GM19193 (cell line): ENCODE measurements around the gene VPS26A.

ENCODE experiments used
- POLR2A ChIP-seq: IDR thresholded peaks from 4 replicates; pipeline ENCODE4 v1.6.1; 2011; ENCODE audit not compliant: insufficient read depth, insufficient read length; ENCODE audit errors: extremely low read depth

The VPS26A gene

GRCh38 chr10:69202332-69202731 lies 78.4 kb downstream of the VPS26A start:
- no peak for TF ChIP-seq POLR2A

GRCh38 chr10:69208761-69209160 lies 84.8 kb downstream of the VPS26A start:
- TF ChIP-seq POLR2A: no peak

GRCh38 chr10:69209787-69210484 lies 86.0 kb downstream of the VPS26A start:
- TF ChIP-seq POLR2A: no peak

- TF ChIP-seq POLR2A: no peak
Observed at GRCh38 chr10:69211104-69211503, 87.1 kb downstream of the VPS26A start.

- no peak for TF ChIP-seq POLR2A
Observed at GRCh38 chr10:69211524-69211923, 87.5 kb downstream of the VPS26A start.

GRCh38 chr10:69213591-69214311 lies 89.8 kb downstream of the VPS26A start:
- no peak for TF ChIP-seq POLR2A

- no peak for TF ChIP-seq POLR2A
Observed at GRCh38 chr10:69214666-69215131, 90.7 kb downstream of the VPS26A start.

GRCh38 chr10:69215405-69216171 lies 91.6 kb downstream of the VPS26A start:
- no peak for TF ChIP-seq POLR2A

- TF ChIP-seq POLR2A: no peak
Observed at GRCh38 chr10:69216577-69217118, 92.7 kb downstream of the VPS26A start.

GRCh38 chr10:69217119-69217754 lies 93.3 kb downstream of the VPS26A start:
- TF ChIP-seq POLR2A: no peak

- no peak for TF ChIP-seq POLR2A
Observed at GRCh38 chr10:69218831-69219230, 94.9 kb downstream of the VPS26A start.

GRCh38 chr10:69220041-69220451 lies 96.1 kb downstream of the VPS26A start, which contains the start of gene HKDC1:
TSS of gene HKDC1 (plus strand) at chr10:69220332. CDS start at chr10:69220436, 104 bp downstream.
- TF ChIP-seq POLR2A: no peak

- no peak for TF ChIP-seq POLR2A
Observed at GRCh38 chr10:69220507-69220906, 96.5 kb downstream of the VPS26A start.
